ENCODE measurements around the gene ALDH3B2. TPM values are rescaled to one million over a fixed set of nuclear protein-coding genes. Genes with fewer than 3 reads are reported as not detected.

The ALDH3B2 gene
- polyA plus RNA-seq, 3 donors: not detected

- Histone ChIP-seq H3K9me3 (replicated peaks in 1 of 2; ENCODE audit: control insufficient read depth in 1 of 2, insufficient read depth in 1 of 2, low read length in 2 of 2) (peaks cover 8 to 14% of the 10 kb centered on the region in 2 donors), H3K27me3 (ENCODE audit: control insufficient read depth in 2 of 2, insufficient read depth in 2 of 2, low read length in 2 of 2) (no peaks in the 10 kb centered on the region), H3K27ac (ENCODE audit: low read depth in 1 of 2, low read length in 2 of 2) (no peak overlapping the region), H3K4me1 (ENCODE audit: control insufficient read depth in 1 of 2, insufficient read depth in 2 of 2, low read length in 2 of 2) (no peaks in the 10 kb centered on the region), H3K79me2 (ENCODE audit: insufficient read depth, low read length) (no peaks in the 10 kb centered on the region), H3K9ac (ENCODE audit: insufficient read depth, low read length, poor library complexity, severe bottlenecking) (no peak overlapping the region), H4K20me1 (ENCODE audit: insufficient read depth, low read length) (no peaks in the 10 kb centered on the region), H3K36me3 (replicated peaks in 1 of 2; ENCODE audit: control insufficient read depth in 1 of 2, insufficient read depth in 2 of 2, low read length in 2 of 2) (no peaks in the 10 kb centered on the region), H3K4me2 (replicated peaks; ENCODE audit: extremely low read depth, low read length, poor library complexity, severe bottlenecking) (no peak overlapping the region), H2AFZ (ENCODE audit: insufficient read depth, low read depth, low read length, poor library complexity, severe bottlenecking) (no peak overlapping the region), H3K4me3 (replicated peaks in 1 of 3; ENCODE audit: low read depth in 2 of 3, low read length in 3 of 3) (no peak overlapping the region)
- Mint-ChIP-seq H3K36me3 (no peaks in the 10 kb centered on the region), H3K9me3 (peaks cover 12 to 25% (median 15%) of the 10 kb centered on the region in 7 donors), H3K27ac (no peak overlapping the region), H3K4me3 (no peak overlapping the region), H3K4me1 (no peaks in the 10 kb centered on the region), H3K27me3 (ENCODE audit: low read depth in 3 of 3) (peaks cover 3 to 6% (median 3%) of the 10 kb centered on the region in 3 donors)
- WGBS (ENCODE audit: insufficient coverage): no CpG with 5 or more reads among the region's 4 CpGs
- intact Hi-C loops (cut with micrococcal nuclease): loop anchor here in 1 of 2 donors (10.0 kb wide), 1 partner anchor 57 kb away; no protein-coding TSS in a partner anchor
- DNase-seq: no peak
- TF ChIP-seq CTCF (IDR thresholded peaks at IDR 0.05): no peak
Observed at GRCh38 chr11:67697846-67698245, 23.4 kb upstream of the ALDH3B2 start.

GRCh38 chr11:67696998-67697397 lies 22.6 kb upstream of the ALDH3B2 start:
- H3K36me3 Mint-ChIP-seq: no peaks in the 10 kb centered on the region
- H3K79me2 ChIP-seq (ENCODE audit: insufficient read depth, low read length): no peaks in the 10 kb centered on the region
- no peak for TF ChIP-seq CTCF (IDR thresholded peaks at IDR 0.05)
- no peak overlapping the region for H3K27ac Mint-ChIP-seq
- 100% methylated on average over 5 of the region's 7 CpGs for WGBS (ENCODE audit: insufficient coverage)
- no peak overlapping the region for H3K9ac ChIP-seq (ENCODE audit: insufficient read depth, low read length, poor library complexity, severe bottlenecking)
- H4K20me1 ChIP-seq (ENCODE audit: insufficient read depth, low read length): no peaks in the 10 kb centered on the region
- H3K4me1 Mint-ChIP-seq: no peaks in the 10 kb centered on the region
- peaks cover 12 to 25% (median 15%) of the 10 kb centered on the region in 7 donors for H3K9me3 Mint-ChIP-seq
- DNase-seq: no peak
- H3K4me3 ChIP-seq (replicated peaks in 1 of 3; ENCODE audit: low read depth in 2 of 3, low read length in 3 of 3): no peak overlapping the region
- H3K4me1 ChIP-seq (ENCODE audit: control insufficient read depth in 1 of 2, insufficient read depth in 2 of 2, low read length in 2 of 2): no peaks in the 10 kb centered on the region
- no peak overlapping the region for H3K4me3 Mint-ChIP-seq
- no peak overlapping the region for H3K4me2 ChIP-seq (replicated peaks; ENCODE audit: extremely low read depth, low read length, poor library complexity, severe bottlenecking)
- intact Hi-C loops (cut with micrococcal nuclease): loop anchor here in 1 of 2 donors (10.0 kb wide), 1 partner anchor 58 kb away; no protein-coding TSS in a partner anchor
- H3K27me3 ChIP-seq (ENCODE audit: control insufficient read depth in 2 of 2, insufficient read depth in 2 of 2, low read length in 2 of 2): no peaks in the 10 kb centered on the region
- no peak overlapping the region for H2AFZ ChIP-seq (ENCODE audit: insufficient read depth, low read depth, low read length, poor library complexity, severe bottlenecking)
- H3K9me3 ChIP-seq (replicated peaks in 1 of 2; ENCODE audit: control insufficient read depth in 1 of 2, insufficient read depth in 1 of 2, low read length in 2 of 2): peaks cover 8 to 14% of the 10 kb centered on the region in 2 donors
- H3K36me3 ChIP-seq (replicated peaks in 1 of 2; ENCODE audit: control insufficient read depth in 1 of 2, insufficient read depth in 2 of 2, low read length in 2 of 2): no peaks in the 10 kb centered on the region
- H3K27me3 Mint-ChIP-seq (ENCODE audit: low read depth in 3 of 3): peaks cover 0 to 5% (median 4%) of the 10 kb centered on the region in 3 donors
- no peak overlapping the region for H3K27ac ChIP-seq (ENCODE audit: low read depth in 1 of 2, low read length in 2 of 2)
